SK-N-SH treated with all-trans-retinoic acid at 6 μM for 48 hours (cell line): Measurements from ENCODE around the gene GZMA.

Experiments
- BACH2 ChIP-seq: fragments of 250-450 bp; sonication (Bioruptor Pico); IDR thresholded peaks from 2 replicates; pipeline ENCODE4 v1.9.0; 2021; ENCODE audit warnings: mild to moderate bottlenecking, borderline replicate concordance
- ESRRG ChIP-seq: fragments of 250-450 bp; sonication (Bioruptor Pico); IDR thresholded peaks from 2 replicates; pipeline ENCODE4 v1.6.1; 2021; ENCODE audit warnings: mild to moderate bottlenecking
- ISL1 ChIP-seq: fragments of 250-450 bp; sonication (Bioruptor Pico); IDR thresholded peaks from 2 replicates; pipeline ENCODE4 v2.1.2; 2022; ENCODE audit warnings: mild to moderate bottlenecking, moderate library complexity
- PPARA ChIP-seq: fragments of 250-450 bp; sonication (Bioruptor Pico); IDR thresholded peaks from 2 replicates; pipeline ENCODE4 v1.5.0; 2020; ENCODE audit warnings: mild to moderate bottlenecking, borderline replicate concordance
- RARB ChIP-seq: fragments of 250-450 bp; sonication (Bioruptor Pico); IDR thresholded peaks from 2 replicates; pipeline ENCODE4 v1.8.0; 2021; ENCODE audit warnings: mild to moderate bottlenecking, moderate library complexity
- TOX ChIP-seq: fragments of 250-450 bp; sonication (Bioruptor Pico); IDR thresholded peaks from 2 replicates; pipeline ENCODE4 v1.8.0; 2021; ENCODE audit warnings: mild to moderate bottlenecking, moderate library complexity, borderline replicate concordance
- ZFP3 ChIP-seq: fragments of 250-450 bp; sonication (Bioruptor Pico); IDR thresholded peaks from 2 replicates; pipeline ENCODE4 v1.5.0; 2020; ENCODE audit warnings: mild to moderate bottlenecking, moderate library complexity
- TF ChIP-seq, protein P1 (sequence below): fragments of 250-450 bp; sonication (Bioruptor Pico); IDR thresholded peaks from 2 replicates; pipeline ENCODE4 v1.8.0; 2021; ENCODE audit warnings: low read depth, mild to moderate bottlenecking, moderate library complexity, borderline replicate concordance
- TF ChIP-seq, protein P2 (sequence below): fragments of 250-450 bp; sonication (Bioruptor Pico); IDR thresholded peaks from 2 replicates; pipeline ENCODE4 v1.8.0; 2020; ENCODE audit warnings: mild to moderate bottlenecking, moderate library complexity, borderline replicate concordance
- TF ChIP-seq, protein P3 (sequence below): fragments of 250-450 bp; sonication (Bioruptor Pico); IDR thresholded peaks from 2 replicates; pipeline ENCODE4 v1.5.0; 2020; ENCODE audit warnings: mild to moderate bottlenecking, moderate library complexity

GRCh38 chr5:55113327-55113726 is 10.9 kb downstream of the GZMA start:
- TF ChIP-seq TOX (CRISPR knock-in tag) (no peak), BACH2 (no peak), RARB (CRISPR knock-in tag) (no peak), PPARA (CRISPR knock-in tag) (no peak), ZFP3 (CRISPR knock-in tag) (no peak), ESRRG (CRISPR knock-in tag) (no peak), ISL1 (CRISPR knock-in tag) (no peak)
- TF ChIP-seq, protein P1, sequence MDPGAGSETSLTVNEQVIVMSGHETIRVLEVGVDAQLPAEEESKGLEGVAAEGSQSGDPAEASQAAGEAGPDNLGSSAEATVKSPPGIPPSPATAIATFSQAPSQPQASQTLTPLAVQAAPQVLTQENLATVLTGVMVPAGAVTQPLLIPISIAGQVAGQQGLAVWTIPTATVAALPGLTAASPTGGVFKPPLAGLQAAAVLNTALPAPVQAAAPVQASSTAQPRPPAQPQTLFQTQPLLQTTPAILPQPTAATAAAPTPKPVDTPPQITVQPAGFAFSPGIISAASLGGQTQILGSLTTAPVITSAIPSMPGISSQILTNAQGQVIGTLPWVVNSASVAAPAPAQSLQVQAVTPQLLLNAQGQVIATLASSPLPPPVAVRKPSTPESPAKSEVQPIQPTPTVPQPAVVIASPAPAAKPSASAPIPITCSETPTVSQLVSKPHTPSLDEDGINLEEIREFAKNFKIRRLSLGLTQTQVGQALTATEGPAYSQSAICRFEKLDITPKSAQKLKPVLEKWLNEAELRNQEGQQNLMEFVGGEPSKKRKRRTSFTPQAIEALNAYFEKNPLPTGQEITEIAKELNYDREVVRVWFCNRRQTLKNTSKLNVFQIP (CRISPR knock-in tag), result no peak
- TF ChIP-seq, protein P2, sequence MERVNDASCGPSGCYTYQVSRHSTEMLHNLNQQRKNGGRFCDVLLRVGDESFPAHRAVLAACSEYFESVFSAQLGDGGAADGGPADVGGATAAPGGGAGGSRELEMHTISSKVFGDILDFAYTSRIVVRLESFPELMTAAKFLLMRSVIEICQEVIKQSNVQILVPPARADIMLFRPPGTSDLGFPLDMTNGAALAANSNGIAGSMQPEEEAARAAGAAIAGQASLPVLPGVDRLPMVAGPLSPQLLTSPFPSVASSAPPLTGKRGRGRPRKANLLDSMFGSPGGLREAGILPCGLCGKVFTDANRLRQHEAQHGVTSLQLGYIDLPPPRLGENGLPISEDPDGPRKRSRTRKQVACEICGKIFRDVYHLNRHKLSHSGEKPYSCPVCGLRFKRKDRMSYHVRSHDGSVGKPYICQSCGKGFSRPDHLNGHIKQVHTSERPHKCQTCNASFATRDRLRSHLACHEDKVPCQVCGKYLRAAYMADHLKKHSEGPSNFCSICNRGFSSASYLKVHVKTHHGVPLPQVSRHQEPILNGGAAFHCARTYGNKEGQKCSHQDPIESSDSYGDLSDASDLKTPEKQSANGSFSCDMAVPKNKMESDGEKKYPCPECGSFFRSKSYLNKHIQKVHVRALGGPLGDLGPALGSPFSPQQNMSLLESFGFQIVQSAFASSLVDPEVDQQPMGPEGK (CRISPR knock-in tag), result no peak
- TF ChIP-seq, protein P3, sequence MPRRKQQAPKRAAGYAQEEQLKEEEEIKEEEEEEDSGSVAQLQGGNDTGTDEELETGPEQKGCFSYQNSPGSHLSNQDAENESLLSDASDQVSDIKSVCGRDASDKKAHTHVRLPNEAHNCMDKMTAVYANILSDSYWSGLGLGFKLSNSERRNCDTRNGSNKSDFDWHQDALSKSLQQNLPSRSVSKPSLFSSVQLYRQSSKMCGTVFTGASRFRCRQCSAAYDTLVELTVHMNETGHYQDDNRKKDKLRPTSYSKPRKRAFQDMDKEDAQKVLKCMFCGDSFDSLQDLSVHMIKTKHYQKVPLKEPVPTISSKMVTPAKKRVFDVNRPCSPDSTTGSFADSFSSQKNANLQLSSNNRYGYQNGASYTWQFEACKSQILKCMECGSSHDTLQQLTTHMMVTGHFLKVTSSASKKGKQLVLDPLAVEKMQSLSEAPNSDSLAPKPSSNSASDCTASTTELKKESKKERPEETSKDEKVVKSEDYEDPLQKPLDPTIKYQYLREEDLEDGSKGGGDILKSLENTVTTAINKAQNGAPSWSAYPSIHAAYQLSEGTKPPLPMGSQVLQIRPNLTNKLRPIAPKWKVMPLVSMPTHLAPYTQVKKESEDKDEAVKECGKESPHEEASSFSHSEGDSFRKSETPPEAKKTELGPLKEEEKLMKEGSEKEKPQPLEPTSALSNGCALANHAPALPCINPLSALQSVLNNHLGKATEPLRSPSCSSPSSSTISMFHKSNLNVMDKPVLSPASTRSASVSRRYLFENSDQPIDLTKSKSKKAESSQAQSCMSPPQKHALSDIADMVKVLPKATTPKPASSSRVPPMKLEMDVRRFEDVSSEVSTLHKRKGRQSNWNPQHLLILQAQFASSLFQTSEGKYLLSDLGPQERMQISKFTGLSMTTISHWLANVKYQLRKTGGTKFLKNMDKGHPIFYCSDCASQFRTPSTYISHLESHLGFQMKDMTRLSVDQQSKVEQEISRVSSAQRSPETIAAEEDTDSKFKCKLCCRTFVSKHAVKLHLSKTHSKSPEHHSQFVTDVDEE, result no peak
